HL-60 (cell line): ENCODE data around the gene C7orf57.

Experiments used
- CTCF ChIP-seq: IDR thresholded peaks from one replicate; pipeline ENCODE4 v1.5.1; 2011; ENCODE audit warnings: low read length, control low read depth, inconsistent platforms; ENCODE audit not compliant: insufficient read depth
- GABPA ChIP-seq: IDR thresholded peaks from 2 replicates; pipeline ENCODE4 v1.6.1; 2012; ENCODE audit warnings: low read depth
- POLR2AphosphoS5 ChIP-seq: IDR thresholded peaks from 2 replicates; pipeline ENCODE4 v1.6.1; 2012; ENCODE audit warnings: low read depth
- REST ChIP-seq: IDR thresholded peaks from 2 replicates; pipeline ENCODE4 v1.6.1; 2012; ENCODE audit warnings: low read depth; ENCODE audit not compliant: insufficient replicate concordance

- TF ChIP-seq REST (no peak), CTCF (no peak), GABPA (no peak), POLR2AphosphoS5 (no peak)
These were observed 64.4 kb downstream of the C7orf57 start for GRCh38 chr7:48099781-48100180.
